K562 (cell line): ENCODE measurements around the gene PTP4A2. TPM values are rescaled to one million over a fixed set of nuclear protein-coding genes. Genes with fewer than 3 reads are reported as not detected.

Experiments
- DIDO1 ChIP-seq: fragments of 450-650 bp; IDR thresholded peaks from 2 replicates; pipeline ENCODE4 v1.6.1; 2016; ENCODE audit warnings: low read depth, missing biosample characterization, missing genetic modification characterization
- FOXA3 ChIP-seq, 2 experiments: fragments of 450-650 bp in 1 of 2; sonication (generic) in 1 of 2; formaldehyde crosslinking; IDR thresholded peaks in 1 of 2; conservative IDR thresholded peaks in 1 of 2; 2 replicates each; pipeline versions ENCODE4 v1.4.0 to v1.8.0; 2020 to 2022; ENCODE audit warnings: mild to moderate bottlenecking in 2 of 2, missing genetic modification reagents in 1 of 2
- GTF2F1 ChIP-seq: IDR thresholded peaks from 2 replicates; pipeline ENCODE4 v1.6.1; 2011; ENCODE audit warnings: low read depth, low read length, improper control_type of control experiment
- HMG20A ChIP-seq: fragments of 450-650 bp; formaldehyde crosslinking; conservative IDR thresholded peaks from 2 replicates; pipeline ENCODE4 v1.4.0; 2020; ENCODE audit warnings: mild to moderate bottlenecking, mixed read lengths
- MTA1 ChIP-seq: fragments of 450-650 bp; IDR thresholded peaks from 2 replicates; pipeline ENCODE4 v1.6.1; 2017; ENCODE audit warnings: borderline replicate concordance
- SPI1 ChIP-seq: IDR thresholded peaks from 2 replicates; pipeline ENCODE4 v1.6.1; 2011; ENCODE audit warnings: low read depth, low read length, control low read depth, borderline replicate concordance
- TAL1 ChIP-seq: fragments of 450-650 bp; IDR thresholded peaks from 2 replicates; pipeline ENCODE4 v1.6.1; 2016; ENCODE audit warnings: mild to moderate bottlenecking
- ZBTB17 ChIP-seq: fragments of 450-650 bp; formaldehyde crosslinking; IDR thresholded peaks from 2 replicates; pipeline ENCODE4 v1.4.0; 2020; ENCODE audit warnings: mild to moderate bottlenecking
- ZBTB7A ChIP-seq: IDR thresholded peaks from 2 replicates; pipeline ENCODE4 v1.6.1; 2011; ENCODE audit warnings: low read depth, mild to moderate bottlenecking, low read length, moderate library complexity, borderline replicate concordance; ENCODE audit not compliant: control insufficient read depth
- ZKSCAN3 ChIP-seq: fragments of 250-450 bp; sonication (Bioruptor Pico); IDR thresholded peaks from 2 replicates; pipeline ENCODE4 v1.4.0; 2020
- ZNF639 ChIP-seq, 2 experiments: fragments of 200-800 bp in 1 of 2; sonication (Bioruptor generic) in 1 of 2; sonication (generic) in 1 of 2; formaldehyde crosslinking in 1 of 2; IDR thresholded peaks in 1 of 2; conservative IDR thresholded peaks in 1 of 2; 2 replicates each; pipeline versions ENCODE4 v1.5.0 to v1.6.1; 2016 to 2020; ENCODE audit warnings: missing compliant biosample characterization in 1 of 2, missing genetic modification characterization in 1 of 2, missing genetic modification reagents in 1 of 2
- ZNF707 ChIP-seq: fragments of 250-450 bp; sonication (Bioruptor Pico); conservative IDR thresholded peaks from 2 replicates; pipeline ENCODE4 v1.8.0; 2022; ENCODE audit warnings: inconsistent platforms, mild to moderate bottlenecking, moderate library complexity
- ZNF785 ChIP-seq: fragments of 250-450 bp; sonication (Bioruptor Pico); IDR thresholded peaks from 2 replicates; pipeline ENCODE4 v1.4.0; 2020; ENCODE audit warnings: mild to moderate bottlenecking
- polyA plus RNA-seq, 8 experiments: library from polyadenylated mRNA; depleted of rRNA in 4 of 8; stranded (reverse) in 5 of 8; unstranded in 3 of 8; fragments of >200 nt; fragmentation: Nextera tagmentation in 2 of 8; fragmentation: Illumina TruSeq in 1 of 8; extraction: Ambion mirVana in 2 of 8; extraction: Trizol in 1 of 8; gene quantifications; 2 replicates each; pipeline versions ENCODE4 v1.2.1 to v1.2.3, GENCODE V29; 2011 to 2014; ENCODE audit warnings: inconsistent platforms in 1 of 8, missing spikeins in 1 of 8
- total RNA-seq, 7 experiments: library from RNA; depleted of rRNA in 6 of 7; stranded (reverse); fragments of >200 nt in 6 of 7; fragmentation: Illumina TruSeq in 2 of 7; extraction: Trizol in 2 of 7; gene quantifications; 2 replicates each; pipeline versions ENCODE4 v1.2.1 to v1.2.3, GENCODE V29; 2011 to 2021; ENCODE audit warnings: low replicate concordance in 1 of 7
- TF ChIP-seq, protein P1 (sequence below): sonication (generic); formaldehyde crosslinking; IDR thresholded peaks from 2 replicates; pipeline ENCODE4 v1.8.0; 2022; ENCODE audit warnings: missing genetic modification reagents, mild to moderate bottlenecking, borderline replicate concordance
- TF ChIP-seq, protein P2 (sequence below): IDR thresholded peaks from 3 replicates; pipeline ENCODE4 v1.6.1; 2011; ENCODE audit warnings: borderline replicate concordance, mild to moderate bottlenecking; ENCODE audit not compliant: insufficient read length, insufficient read depth
- TF ChIP-seq, protein P3 (sequence below): fragments of 150-350 bp; IDR thresholded peaks from 2 replicates; pipeline ENCODE4 v1.6.1; 2014; ENCODE audit warnings: low read depth, mild to moderate bottlenecking, low read length, borderline replicate concordance
- TF ChIP-seq, protein P4 (sequence below): fragments of 250-450 bp; sonication (Bioruptor Pico); IDR thresholded peaks from 2 replicates; pipeline ENCODE4 v1.8.0; 2022; ENCODE audit warnings: moderate library complexity, mild to moderate bottlenecking, inconsistent platforms

The PTP4A2 gene
- total and polyA plus RNA-seq, 9 of the 15 experiments (the other 6 are each of a cell fraction or from before 2014, with no cell fraction given) = 197 to 870 (median 480) TPM

DNA sequence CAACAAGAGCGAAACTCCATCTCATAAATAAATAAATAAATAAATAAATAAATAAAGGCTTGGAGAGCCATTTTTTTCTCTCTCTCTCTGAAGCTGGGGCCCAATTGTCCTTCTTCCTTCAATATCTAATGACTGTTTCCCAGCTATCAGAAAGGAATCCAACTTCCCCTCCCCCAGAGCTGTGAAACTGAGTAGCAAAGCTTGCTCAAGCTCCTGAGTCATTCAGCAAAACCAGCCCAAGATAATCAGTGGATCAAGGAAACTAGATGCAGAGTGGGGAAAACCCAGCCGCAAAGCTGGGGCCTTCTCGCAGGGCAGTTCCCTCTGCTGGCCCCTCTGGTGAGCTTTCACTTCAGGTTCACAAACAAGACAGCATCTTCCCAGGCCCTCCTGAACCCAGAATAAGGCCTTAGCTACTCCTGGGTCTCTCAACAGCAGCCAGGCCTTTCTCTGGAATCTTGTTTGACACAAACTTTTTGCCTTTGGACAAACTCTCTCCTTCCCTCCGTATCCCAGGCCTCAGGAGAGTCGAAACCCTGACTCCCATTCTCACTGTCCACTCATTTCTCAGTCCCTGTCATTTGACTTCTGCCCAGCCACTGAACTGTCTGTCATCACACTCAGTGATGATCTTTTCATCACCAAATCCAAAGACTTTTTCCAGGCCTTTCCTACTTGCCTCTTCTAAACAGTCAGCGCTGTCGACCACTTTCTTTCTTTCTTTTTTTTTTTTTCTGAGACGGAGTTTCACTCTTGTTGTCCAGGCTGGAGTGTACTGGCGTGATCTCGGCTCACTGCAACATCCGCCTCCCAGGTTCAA is 18.0 kb upstream of the PTP4A2 start (continued):
- TF ChIP-seq, protein P1, sequence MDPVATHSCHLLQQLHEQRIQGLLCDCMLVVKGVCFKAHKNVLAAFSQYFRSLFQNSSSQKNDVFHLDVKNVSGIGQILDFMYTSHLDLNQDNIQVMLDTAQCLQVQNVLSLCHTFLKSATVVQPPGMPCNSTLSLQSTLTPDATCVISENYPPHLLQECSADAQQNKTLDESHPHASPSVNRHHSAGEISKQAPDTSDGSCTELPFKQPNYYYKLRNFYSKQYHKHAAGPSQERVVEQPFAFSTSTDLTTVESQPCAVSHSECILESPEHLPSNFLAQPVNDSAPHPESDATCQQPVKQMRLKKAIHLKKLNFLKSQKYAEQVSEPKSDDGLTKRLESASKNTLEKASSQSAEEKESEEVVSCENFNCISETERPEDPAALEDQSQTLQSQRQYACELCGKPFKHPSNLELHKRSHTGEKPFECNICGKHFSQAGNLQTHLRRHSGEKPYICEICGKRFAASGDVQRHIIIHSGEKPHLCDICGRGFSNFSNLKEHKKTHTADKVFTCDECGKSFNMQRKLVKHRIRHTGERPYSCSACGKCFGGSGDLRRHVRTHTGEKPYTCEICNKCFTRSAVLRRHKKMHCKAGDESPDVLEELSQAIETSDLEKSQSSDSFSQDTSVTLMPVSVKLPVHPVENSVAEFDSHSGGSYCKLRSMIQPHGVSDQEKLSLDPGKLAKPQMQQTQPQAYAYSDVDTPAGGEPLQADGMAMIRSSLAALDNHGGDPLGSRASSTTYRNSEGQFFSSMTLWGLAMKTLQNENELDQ (CRISPR knock-in tag) = no peak
- TF ChIP-seq ZBTB7A = peak; percentile 68; the same call in 1 of the 2 replicates
- TF ChIP-seq, protein P2, sequence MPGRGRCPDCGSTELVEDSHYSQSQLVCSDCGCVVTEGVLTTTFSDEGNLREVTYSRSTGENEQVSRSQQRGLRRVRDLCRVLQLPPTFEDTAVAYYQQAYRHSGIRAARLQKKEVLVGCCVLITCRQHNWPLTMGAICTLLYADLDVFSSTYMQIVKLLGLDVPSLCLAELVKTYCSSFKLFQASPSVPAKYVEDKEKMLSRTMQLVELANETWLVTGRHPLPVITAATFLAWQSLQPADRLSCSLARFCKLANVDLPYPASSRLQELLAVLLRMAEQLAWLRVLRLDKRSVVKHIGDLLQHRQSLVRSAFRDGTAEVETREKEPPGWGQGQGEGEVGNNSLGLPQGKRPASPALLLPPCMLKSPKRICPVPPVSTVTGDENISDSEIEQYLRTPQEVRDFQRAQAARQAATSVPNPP = no peak
- TF ChIP-seq ZNF639 (CRISPR knock-in tag; conservative IDR thresholded peaks at IDR 0.05 in 1 of 2, IDR thresholded peaks at IDR 0.05 in 1 of 2) = peak in 1 of 2 experiments; percentile 90; a peak in 2 of 4 replicates
- TF ChIP-seq TAL1 = peak; percentile 9; the same call in 1 of the 2 replicates
- TF ChIP-seq, protein P3, sequence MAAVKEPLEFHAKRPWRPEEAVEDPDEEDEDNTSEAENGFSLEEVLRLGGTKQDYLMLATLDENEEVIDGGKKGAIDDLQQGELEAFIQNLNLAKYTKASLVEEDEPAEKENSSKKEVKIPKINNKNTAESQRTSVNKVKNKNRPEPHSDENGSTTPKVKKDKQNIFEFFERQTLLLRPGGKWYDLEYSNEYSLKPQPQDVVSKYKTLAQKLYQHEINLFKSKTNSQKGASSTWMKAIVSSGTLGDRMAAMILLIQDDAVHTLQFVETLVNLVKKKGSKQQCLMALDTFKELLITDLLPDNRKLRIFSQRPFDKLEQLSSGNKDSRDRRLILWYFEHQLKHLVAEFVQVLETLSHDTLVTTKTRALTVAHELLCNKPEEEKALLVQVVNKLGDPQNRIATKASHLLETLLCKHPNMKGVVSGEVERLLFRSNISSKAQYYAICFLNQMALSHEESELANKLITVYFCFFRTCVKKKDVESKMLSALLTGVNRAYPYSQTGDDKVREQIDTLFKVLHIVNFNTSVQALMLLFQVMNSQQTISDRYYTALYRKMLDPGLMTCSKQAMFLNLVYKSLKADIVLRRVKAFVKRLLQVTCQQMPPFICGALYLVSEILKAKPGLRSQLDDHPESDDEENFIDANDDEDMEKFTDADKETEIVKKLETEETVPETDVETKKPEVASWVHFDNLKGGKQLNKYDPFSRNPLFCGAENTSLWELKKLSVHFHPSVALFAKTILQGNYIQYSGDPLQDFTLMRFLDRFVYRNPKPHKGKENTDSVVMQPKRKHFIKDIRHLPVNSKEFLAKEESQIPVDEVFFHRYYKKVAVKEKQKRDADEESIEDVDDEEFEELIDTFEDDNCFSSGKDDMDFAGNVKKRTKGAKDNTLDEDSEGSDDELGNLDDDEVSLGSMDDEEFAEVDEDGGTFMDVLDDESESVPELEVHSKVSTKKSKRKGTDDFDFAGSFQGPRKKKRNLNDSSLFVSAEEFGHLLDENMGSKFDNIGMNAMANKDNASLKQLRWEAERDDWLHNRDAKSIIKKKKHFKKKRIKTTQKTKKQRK = no peak
- TF ChIP-seq ZBTB17 (CRISPR knock-in tag) = no peak
- no peak for TF ChIP-seq ZNF785
- no peak for TF ChIP-seq ZKSCAN3 (CRISPR knock-in tag)
- no peak for TF ChIP-seq HMG20A (CRISPR knock-in tag)
- no peak for TF ChIP-seq DIDO1
- TF ChIP-seq SPI1 = peak; percentile 75
- TF ChIP-seq, protein P4, sequence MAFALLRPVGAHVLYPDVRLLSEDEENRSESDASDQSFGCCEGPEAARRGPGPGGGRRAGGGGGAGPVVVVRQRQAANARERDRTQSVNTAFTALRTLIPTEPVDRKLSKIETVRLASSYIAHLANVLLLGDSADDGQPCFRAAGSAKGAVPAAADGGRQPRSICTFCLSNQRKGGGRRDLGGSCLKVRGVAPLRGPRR = no peak
- no peak for TF ChIP-seq FOXA3 (CRISPR knock-in tag; conservative IDR thresholded peaks at IDR 0.05 in 1 of 2, IDR thresholded peaks at IDR 0.05 in 1 of 2)
- TF ChIP-seq MTA1 = peak; percentile 73; the same call in 1 of the 2 replicates
- no peak for TF ChIP-seq ZNF707 (CRISPR knock-in tag)
- TF ChIP-seq GTF2F1 = no peak
